HG03060 (cell line): ENCODE data around the gene STIP1.

ENCODE experiments used
- ATAC-seq: cut with Tn5 transposase; IDR thresholded peaks from one replicate; pipeline ENCODE4 v1.9.1; 2021; ENCODE audit warnings: low read depth, moderate number of reproducible peaks; ENCODE audit not compliant: unreplicated experiment

The STIP1 gene

GRCh38 chr11:64196626-64197025 is 10.7 kb downstream of the STIP1 start:
- ATAC-seq: no peak

- ATAC-seq: no peak
Observed at GRCh38 chr11:64198511-64198910, 12.5 kb downstream of the STIP1 start.

- no peak for ATAC-seq
Observed at GRCh38 chr11:64201543-64201942, 15.6 kb downstream of the STIP1 start.

GRCh38 chr11:64202992-64203391 is 17.0 kb downstream of the STIP1 start:
- no peak for ATAC-seq

GRCh38 chr11:64203421-64204079 is 17.6 kb downstream of the STIP1 start:
- ATAC-seq: no peak

GRCh38 chr11:64204080-64204440 is 18.1 kb downstream of the STIP1 start:
- no peak for ATAC-seq

DNA sequence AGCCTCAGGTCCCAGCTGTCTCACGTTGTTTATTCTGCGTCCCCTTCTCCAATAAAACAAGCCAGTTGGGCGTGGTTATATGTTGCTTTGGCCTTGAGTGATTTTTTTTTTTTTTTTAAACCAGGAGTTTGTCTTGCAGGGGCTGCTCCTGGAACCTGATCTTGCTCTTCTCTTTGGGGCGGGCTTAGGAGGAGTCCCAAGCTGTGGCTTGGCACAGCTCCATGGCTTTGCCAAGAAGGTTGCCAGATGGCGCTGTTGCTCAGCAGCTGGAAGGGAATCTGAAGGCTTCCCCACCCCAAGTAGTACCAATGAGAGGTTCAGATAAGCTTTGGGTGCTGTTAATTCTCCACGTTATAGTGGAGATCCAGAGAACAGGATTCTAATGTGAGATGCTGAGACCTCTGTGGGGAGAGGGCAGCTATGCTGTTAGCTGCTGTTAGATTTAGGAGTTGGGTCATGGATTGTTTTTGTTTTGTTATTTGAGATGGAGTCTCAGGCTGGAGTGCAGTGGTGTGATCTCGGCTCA is 18.6 kb downstream of the STIP1 start:
- no peak for ATAC-seq

- no peak for ATAC-seq
Observed at GRCh38 chr11:64206457-64207255, 20.7 kb downstream of the STIP1 start, which contains the start of gene FERMT3. Gene FERMT3 (plus strand): TSS chr11:64206721. CDS start chr11:64207365, 644 bp downstream.

GRCh38 chr11:64207256-64208085 is 21.5 kb downstream of the STIP1 start:
- no peak for ATAC-seq

DNA sequence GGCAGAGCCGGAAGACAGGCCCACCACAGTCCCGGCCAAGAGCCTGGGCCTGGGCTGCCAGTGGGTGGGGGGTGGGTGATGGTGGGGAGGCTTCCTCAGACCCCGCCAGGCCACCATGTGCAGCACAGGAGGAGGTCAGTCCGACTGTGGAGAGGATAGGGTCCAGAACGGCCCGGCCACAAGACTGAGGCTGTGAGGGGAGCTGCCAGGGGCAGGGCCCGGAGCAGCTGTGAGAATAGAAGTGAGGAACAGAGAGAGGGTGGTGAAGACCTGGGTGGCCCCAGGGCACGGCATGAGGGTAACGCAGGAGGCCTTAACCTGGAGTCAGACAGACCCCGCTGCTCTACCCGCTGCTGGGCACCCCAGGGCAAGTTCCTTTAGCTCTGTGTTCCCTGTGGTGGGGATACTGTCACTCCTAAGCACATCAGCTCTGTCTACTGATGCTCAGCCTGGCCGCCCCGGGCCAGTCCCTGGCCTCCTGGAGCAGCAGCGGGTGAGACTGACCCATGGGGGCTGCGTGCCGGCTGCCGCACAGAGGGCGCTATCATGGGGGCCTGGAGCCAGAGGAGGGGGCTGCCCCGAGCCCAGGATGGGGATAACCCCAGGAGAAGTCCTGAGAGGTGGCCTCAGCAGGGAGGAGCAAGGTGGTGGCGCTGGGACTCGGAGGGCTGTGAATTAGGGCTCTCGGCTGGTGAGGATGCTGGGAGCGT is 22.3 kb downstream of the STIP1 start:
- ATAC-seq: no peak

DNA sequence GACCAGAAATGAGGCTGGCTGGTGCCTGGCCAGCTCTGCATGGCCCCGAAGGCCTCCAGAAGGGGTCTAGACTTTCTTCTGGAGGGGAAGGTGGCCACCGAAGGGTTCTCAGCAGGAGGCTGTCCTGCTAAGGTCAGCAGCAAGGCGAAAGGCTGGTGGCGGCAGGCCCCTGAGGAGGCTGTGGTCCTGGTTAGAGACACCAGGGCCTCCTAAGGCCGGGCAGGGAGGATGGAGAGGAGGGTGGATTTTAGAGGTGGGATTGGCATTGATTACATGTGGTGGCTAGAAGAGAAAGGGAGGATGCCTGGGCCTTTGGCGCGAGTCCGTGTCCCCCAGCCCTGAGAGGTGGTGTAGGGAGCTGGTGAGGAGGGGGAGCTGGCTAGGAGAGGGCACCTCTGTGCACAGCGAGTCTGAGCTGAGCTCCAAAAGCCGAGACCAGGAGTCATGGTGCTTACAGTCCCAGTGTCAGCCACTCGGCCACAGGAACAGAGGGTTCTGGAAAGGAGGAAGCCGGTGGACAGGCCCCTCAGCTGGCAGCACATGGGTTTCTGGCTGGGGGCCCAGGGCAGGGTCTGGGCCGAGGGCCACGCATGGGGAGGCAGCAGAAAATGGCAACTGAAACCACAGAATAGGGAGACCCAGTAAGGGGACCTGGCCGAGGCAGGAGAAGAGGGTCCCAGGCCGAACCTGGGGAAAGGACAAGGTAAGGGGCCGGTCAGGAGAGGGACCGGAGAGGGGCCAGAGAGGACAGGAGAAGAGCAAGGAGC is 23.0 kb downstream of the STIP1 start:
- no peak for ATAC-seq

DNA sequence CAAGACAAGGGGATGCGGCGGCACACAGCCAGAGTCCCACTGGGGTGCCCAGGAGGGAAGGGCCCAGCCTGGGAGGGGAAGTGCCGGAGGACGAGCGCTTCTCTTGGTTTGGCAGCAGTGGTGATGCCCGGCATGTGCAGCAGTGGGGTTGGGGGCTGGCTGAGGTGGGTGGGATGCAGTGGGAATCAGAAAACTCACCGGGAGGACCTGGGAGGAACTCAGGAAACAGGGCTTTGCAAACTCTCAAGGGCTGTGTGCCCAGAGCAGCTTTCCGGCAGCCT is 23.5 kb downstream of the STIP1 start:
- no peak for ATAC-seq

DNA sequence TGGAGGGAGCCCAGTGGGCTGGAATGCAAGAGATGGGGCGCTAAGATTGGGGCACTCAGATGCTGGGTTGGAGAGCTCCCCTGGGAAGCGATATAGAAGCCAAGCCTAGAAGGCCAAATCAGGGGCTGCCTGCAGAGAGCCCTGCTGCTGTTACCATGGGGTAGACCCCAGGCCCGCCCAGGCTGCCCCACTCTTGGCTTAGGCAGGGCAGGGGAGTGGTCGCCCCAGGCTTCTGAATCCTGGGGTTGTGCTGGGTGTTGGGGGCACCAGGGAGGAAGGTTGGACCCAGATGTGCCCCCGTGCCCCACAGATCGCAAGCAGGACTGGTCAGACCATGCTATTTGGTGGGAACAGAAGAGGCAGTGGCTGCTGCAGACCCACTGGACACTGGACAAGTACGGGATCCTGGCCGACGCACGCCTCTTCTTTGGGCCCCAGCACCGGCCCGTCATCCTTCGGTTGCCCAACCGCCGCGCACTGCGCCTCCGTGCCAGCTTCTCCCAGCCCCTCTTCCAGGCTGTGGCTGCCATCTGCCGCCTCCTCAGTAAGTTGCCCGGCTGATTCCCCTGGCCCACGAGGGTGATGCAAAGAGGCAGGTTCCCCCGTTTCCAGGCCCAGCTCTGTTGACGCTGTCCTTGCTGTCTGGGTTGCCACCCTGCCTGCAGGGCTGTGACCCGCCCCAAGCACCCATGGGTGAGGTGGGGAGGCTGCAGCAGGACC is 24.5 kb downstream of the STIP1 start:
- ATAC-seq: no peak

- ATAC-seq: no peak
Observed at GRCh38 chr11:64211181-64211872, 25.4 kb downstream of the STIP1 start.

DNA sequence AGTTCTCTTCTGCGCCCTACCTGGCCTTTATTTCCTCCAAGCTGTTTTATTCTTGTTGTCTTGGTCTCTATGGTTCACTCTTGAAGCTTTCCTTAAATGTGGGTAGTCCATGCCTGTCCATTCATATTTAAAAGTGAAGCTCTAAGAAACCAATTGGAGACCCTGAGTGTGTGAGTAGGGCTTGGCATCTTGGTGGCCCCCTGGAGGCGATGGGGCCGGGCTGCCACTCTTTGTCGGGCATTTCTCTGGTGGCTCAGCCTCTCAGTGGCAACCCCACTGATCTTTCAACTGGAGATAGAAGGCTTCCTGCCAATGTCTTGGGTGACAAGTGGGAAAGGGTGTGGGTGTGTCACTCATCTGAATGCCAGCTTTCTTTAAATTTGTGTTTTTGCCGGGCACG is 30.9 kb downstream of the STIP1 start:
- no peak for ATAC-seq

DNA sequence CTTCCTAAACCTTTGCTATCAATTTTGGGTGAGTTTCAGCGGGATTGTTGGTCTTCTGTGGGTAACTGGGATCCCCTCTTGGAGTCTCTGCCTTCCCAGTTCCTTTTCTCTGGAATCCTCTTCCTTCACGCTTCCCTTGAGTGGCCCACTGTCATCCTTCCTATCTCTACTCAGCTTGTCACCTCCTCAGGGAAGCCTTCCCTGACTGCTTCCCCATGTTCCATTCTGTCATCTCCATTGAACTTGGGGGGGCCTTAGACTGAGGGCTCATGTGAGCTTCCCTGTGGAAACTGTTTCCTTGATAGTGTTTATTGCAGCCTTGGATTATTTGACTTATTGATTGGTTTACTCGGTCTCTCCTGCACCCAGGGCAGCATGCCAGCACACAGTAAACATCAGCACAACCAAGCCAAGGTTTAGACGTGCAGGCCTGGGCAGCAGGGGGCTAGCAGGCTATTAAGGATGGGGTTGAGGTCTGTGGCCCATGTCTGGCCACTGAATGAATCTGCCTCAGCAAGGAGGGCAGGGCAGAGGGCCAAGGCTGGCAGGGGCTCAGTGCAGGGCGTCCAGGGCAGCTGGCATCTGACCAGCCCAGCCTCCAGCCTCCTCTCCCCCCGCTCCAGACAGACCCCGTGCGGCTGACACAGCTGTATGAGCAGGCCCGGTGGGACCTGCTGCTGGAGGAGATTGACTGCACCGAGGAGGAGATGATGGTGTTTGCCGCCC is 32.8 kb downstream of the STIP1 start:
- no peak for ATAC-seq

- no peak for ATAC-seq
Observed at GRCh38 chr11:64219354-64219684, 33.3 kb downstream of the STIP1 start.

- ATAC-seq: no peak
Observed at GRCh38 chr11:64219755-64220154, 33.8 kb downstream of the STIP1 start.
